Measurements from ENCODE around the gene XPO5. TPM values are rescaled to one million over a fixed set of nuclear protein-coding genes. Genes with fewer than 3 reads are reported as not detected.

XPO5 gene
- total RNA-seq, 1 donor from 2014 or later, result 20.3 TPM

GRCh38 chr6:43477235-43478007 is 98.4 kb downstream of the XPO5 start, which contains the start of gene TJAP1:
TSS of gene TJAP1 (plus strand) at chr6:43477570. CDS start at chr6:43499002, 21,432 bp downstream.
- Histone ChIP-seq H3K27ac (replicated peaks) (peak within 1 kb of the TSS; percentile 83), H3K4me3 (peak within 1 kb of the TSS; percentile 77), H3K36me3 (peaks cover 2% of the 10 kb centered on the region), H3K4me1 (peaks cover 60% of the 10 kb centered on the region), H3K27me3 (ENCODE audit: low read depth) (no peaks in the 10 kb centered on the region), H3K9me3 (replicated peaks) (no peaks in the 10 kb centered on the region)
- peak; percentile 94 for DNase-seq
- TF ChIP-seq CTCF (IDR thresholded peaks at IDR 0.05; ENCODE audit: borderline replicate concordance), result no peak
- intact Hi-C loops (cut with micrococcal nuclease), result no loop called here

- TF ChIP-seq CTCF (IDR thresholded peaks at IDR 0.05; ENCODE audit: borderline replicate concordance), result no peak
- peaks cover 2% of the 10 kb centered on the region for H3K36me3 ChIP-seq
- intact Hi-C loops (cut with micrococcal nuclease), result no loop called here
- H3K27me3 ChIP-seq (ENCODE audit: low read depth), result no peaks in the 10 kb centered on the region
- DNase-seq, result no peak
- H3K4me1 ChIP-seq, result peaks cover 53% of the 10 kb centered on the region
- H3K9me3 ChIP-seq (replicated peaks), result no peaks in the 10 kb centered on the region
- peak overlapping the region; percentile 77 for H3K4me3 ChIP-seq
- H3K27ac ChIP-seq (replicated peaks), result peak overlapping the region; percentile 83
Measured at GRCh38 chr6:43476746-43477145, 99.1 kb downstream of the XPO5 start.

GRCh38 chr6:43475516-43475915 is 100.3 kb downstream of the XPO5 start:
- TF ChIP-seq CTCF (IDR thresholded peaks at IDR 0.05; ENCODE audit: borderline replicate concordance), result no peak
- intact Hi-C loops (cut with micrococcal nuclease), result no loop called here
- Histone ChIP-seq H3K4me1 (peaks cover 42% of the 10 kb centered on the region), H3K27me3 (ENCODE audit: low read depth) (no peaks in the 10 kb centered on the region), H3K4me3 (no peak overlapping the region), H3K27ac (replicated peaks) (no peak overlapping the region), H3K9me3 (replicated peaks) (no peaks in the 10 kb centered on the region), H3K36me3 (peaks cover 2% of the 10 kb centered on the region)
- no peak for DNase-seq

GRCh38 chr6:43472515-43472914 is 103.3 kb downstream of the XPO5 start:
- Histone ChIP-seq H3K4me3 (no peak overlapping the region), H3K4me1 (peaks cover 36% of the 10 kb centered on the region), H3K27ac (replicated peaks) (no peak overlapping the region), H3K36me3 (no peaks in the 10 kb centered on the region), H3K27me3 (ENCODE audit: low read depth) (peaks cover 5% of the 10 kb centered on the region), H3K9me3 (replicated peaks) (no peaks in the 10 kb centered on the region)
- TF ChIP-seq CTCF (IDR thresholded peaks at IDR 0.05; ENCODE audit: borderline replicate concordance), result no peak
- no peak for DNase-seq
- intact Hi-C loops (cut with micrococcal nuclease), result no loop called here

Other genes with a start within 250 kb of the XPO5 start
- 12.5 TPM for gene ZNF318, start 206.4 kb downstream of the XPO5 start, total RNA-seq
- 11.7 TPM for gene ABCC10, start 148.5 kb downstream of the XPO5 start, total RNA-seq
- 3.3 TPM for gene DLK2, start 120.5 kb downstream of the XPO5 start, total RNA-seq
- gene TJAP1, start 98.5 kb downstream of the XPO5 start, total RNA-seq, result 24.1 TPM
- gene LRRC73, start 65.7 kb downstream of the XPO5 start, total RNA-seq, result 1.6 TPM
- 69.9 TPM for gene YIPF3, start 59.1 kb downstream of the XPO5 start, total RNA-seq
- gene POLR1C, start 58.9 kb downstream of the XPO5 start, total RNA-seq, result 14.7 TPM
- 7.9 TPM for gene POLH, start 147 bp upstream of the XPO5 start, total RNA-seq
- gene GTPBP2, start 53.2 kb upstream of the XPO5 start, total RNA-seq, result 27.1 TPM
- 27.6 TPM for gene MAD2L1BP, start 59.8 kb upstream of the XPO5 start, total RNA-seq
- gene RSPH9, start 69.0 kb upstream of the XPO5 start, total RNA-seq, result 0.08 TPM
- gene MRPS18A, start 111.8 kb upstream of the XPO5 start, total RNA-seq, result 41.8 TPM
- 359 TPM for gene VEGFA, start 194.2 kb upstream of the XPO5 start, total RNA-seq

Data from left ventricle myocardium inferior (tissue), 1 donor.